HG03280 (cell line): ENCODE measurements around the gene TMA7.
"Not testable (repeated sequence)": the region's sequence is repeated elsewhere in the genome, so short reads cannot be mapped to it uniquely, and the experiment has no call there.

Experiments
- ATAC-seq: cut with Tn5 transposase; IDR thresholded peaks from one replicate; pipeline ENCODE4 v1.9.1; 2021; ENCODE audit warnings: mild to moderate bottlenecking, moderate library complexity; ENCODE audit not compliant: unreplicated experiment

TMA7 gene

GRCh38 chr3:48466386-48467109, 26.5 kb downstream of the TMA7 start:
- peak; percentile 4 for ATAC-seq

- ATAC-seq: no peak
These were observed 27.0 kb downstream of the TMA7 start for GRCh38 chr3:48467110-48467454.

- ATAC-seq: no peak
These were observed 27.6 kb downstream of the TMA7 start for GRCh38 chr3:48467473-48468267.

- no peak for ATAC-seq
These were observed 28.3 kb downstream of the TMA7 start for GRCh38 chr3:48468329-48468731.

- no peak for ATAC-seq
These were observed 29.2 kb downstream of the TMA7 start for GRCh38 chr3:48469046-48469915.

GRCh38 chr3:48470286-48470685, 30.2 kb downstream of the TMA7 start:
- ATAC-seq: no peak

- peak; percentile 14 for ATAC-seq
These were observed 32.5 kb downstream of the TMA7 start for GRCh38 chr3:48472673-48472922.

GRCh38 chr3:48472923-48473616, 33.0 kb downstream of the TMA7 start:
- ATAC-seq: peak; percentile 84

GRCh38 chr3:48473617-48473952, 33.5 kb downstream of the TMA7 start:
- no peak for ATAC-seq

GRCh38 chr3:48474031-48474430, 34.0 kb downstream of the TMA7 start:
- ATAC-seq: not testable (repeated sequence)

- ATAC-seq: no peak
These were observed 34.6 kb downstream of the TMA7 start for GRCh38 chr3:48474619-48475018.

GRCh38 chr3:48475188-48475587, 35.1 kb downstream of the TMA7 start:
- ATAC-seq: no peak

GRCh38 chr3:48476426-48477053, 36.5 kb downstream of the TMA7 start:
- ATAC-seq: no peak

- no peak for ATAC-seq
These were observed 38.0 kb downstream of the TMA7 start for GRCh38 chr3:48477959-48478520.

- no peak for ATAC-seq
These were observed 38.8 kb downstream of the TMA7 start for GRCh38 chr3:48478626-48479555.

GRCh38 chr3:48480891-48481290, 40.8 kb downstream of the TMA7 start:
- not testable (repeated sequence) for ATAC-seq

GRCh38 chr3:48482822-48483221, 42.8 kb downstream of the TMA7 start:
- ATAC-seq: not testable (repeated sequence)

GRCh38 chr3:48486952-48487351, 46.9 kb downstream of the TMA7 start:
- ATAC-seq: no peak

- no peak for ATAC-seq
These were observed 52.6 kb downstream of the TMA7 start for GRCh38 chr3:48492461-48493202.
